HG03039 (cell line): ENCODE results near the gene HDGFL2.

Experiments
- ATAC-seq: cut with Tn5 transposase; IDR thresholded peaks from one replicate; pipeline ENCODE4 v1.9.1; 2021; ENCODE audit warnings: mild to moderate bottlenecking, moderate library complexity; ENCODE audit not compliant: unreplicated experiment

Gene HDGFL2

DNA sequence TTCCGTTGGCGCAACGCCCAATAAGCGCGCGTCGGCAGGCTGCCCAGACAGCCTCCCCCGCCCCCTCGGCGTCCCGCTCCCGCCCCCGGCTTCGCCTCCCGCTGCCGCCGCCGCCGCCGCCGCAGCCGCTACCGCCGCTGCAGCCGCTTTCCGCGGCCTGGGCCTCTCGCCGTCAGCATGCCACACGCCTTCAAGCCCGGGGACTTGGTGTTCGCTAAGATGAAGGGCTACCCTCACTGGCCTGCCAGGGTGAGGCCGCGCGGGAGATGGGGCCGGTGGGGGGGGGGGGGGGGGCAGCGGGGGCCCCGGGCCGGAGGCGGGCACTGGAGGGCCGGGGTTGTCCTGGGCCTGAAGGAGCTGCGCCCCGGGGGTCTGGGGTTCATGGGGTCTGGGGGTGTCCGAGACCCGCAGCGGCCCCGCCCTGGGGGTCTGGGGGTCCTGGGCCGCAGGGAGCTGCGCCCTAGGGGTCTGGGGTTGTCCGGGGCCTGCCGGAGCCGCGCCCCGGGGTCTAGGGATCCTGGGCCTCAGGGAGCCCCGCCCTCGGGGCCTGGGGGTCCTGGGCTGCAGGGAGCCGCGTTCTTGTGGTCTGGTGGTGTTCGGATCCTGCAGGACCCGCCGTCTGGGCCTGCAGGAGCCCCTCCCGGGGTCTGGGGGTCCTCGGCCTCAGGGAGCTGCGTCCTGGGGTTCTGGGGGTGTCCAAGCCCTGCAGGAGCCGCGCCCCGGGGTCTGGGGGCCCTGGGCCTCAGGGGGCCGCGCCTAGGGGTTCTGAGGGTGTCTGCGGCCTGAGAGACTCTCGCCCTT is at the start of gene HDGFL2:
HDGFL2 (plus strand) TSS at position 124 of the 801 bp plus-strand sequence; CDS start at position 178, 54 bp downstream.
- ATAC-seq, result no peak

DNA sequence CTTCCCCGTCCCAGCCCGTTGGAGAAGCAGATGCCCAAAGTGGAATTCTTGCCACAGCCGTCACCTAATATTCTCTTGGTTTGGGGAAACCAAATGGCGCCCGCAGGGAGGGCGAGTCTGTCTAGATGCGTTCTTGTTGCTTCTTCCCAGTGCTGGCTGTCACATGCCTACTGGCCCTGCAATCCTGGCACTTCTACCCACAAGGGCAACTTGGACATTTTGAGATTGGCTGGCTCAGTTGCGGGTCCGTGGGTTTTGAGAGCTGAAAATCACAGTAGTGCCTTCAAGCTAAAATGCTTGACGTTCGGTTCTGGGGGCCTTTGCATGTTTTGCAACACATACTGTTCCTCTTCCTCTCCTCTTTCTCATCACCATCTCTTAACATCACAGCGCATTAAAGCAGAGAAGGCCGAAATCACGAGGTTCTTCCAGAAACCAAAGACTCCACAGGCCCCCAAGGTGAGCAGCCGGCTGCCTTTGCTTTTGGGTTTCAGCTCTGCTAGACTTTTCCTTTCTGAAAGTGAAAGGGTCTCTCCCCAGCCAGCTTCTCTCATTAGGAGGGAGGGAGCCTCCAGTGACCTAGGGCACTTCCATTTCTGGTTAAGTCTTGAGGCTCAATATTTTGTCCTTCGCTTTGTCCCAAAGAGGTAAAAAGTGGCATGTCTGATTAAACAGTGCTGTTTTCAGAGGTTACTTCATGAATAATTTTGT is 48.5 kb upstream of the HDGFL2 start:
- no peak for ATAC-seq

DNA sequence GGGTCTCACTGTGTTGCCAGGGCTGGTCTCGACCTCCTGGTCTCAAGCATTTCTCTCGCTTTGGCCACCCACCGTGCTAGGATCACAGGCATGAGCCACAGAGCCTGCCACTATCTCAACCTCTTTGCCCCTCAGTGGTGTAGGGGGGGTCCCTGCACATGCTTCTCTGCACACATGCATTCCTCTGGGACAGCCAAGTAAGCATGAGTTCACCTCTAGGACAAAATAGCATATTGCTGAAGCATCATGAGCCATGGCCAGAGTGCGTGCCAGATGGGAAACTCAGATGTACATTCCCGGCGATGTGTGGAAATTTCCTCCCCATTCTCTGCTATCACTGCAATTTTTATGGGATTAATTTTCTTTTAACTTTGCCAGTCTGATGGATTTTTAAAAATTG is 46.6 kb upstream of the HDGFL2 start:
- ATAC-seq, result no peak

DNA sequence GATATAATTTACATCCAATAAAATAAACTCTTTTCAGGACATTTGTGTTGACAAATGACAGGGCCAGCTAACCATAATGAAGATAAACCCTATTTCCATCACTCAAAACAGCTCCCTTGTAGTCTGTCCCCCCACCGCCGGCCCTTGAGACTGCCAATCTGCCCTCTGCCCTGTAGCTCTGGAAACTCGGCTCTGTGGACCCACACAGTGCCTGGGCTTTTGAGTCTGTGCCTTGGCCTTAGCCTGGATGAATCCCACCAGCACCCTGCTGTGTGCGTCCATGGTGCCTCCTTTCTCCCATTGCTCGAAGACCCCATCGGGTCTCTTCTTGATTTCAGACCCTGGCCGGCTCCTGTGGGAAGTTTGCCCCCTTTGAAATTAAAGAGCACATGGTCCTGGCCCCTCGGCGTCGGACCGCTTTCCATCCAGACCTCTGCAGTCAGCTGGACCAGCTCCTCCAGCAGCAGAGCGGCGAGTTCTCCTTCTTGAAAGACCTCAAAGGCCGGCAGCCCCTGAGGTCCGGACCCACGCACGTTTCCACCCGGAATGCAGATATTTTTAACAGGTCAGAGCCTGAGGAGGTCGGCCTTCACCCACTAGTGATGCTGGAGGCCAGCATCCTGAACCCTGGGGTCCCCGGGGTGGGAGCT is 43.6 kb upstream of the HDGFL2 start:
- no peak for ATAC-seq

DNA sequence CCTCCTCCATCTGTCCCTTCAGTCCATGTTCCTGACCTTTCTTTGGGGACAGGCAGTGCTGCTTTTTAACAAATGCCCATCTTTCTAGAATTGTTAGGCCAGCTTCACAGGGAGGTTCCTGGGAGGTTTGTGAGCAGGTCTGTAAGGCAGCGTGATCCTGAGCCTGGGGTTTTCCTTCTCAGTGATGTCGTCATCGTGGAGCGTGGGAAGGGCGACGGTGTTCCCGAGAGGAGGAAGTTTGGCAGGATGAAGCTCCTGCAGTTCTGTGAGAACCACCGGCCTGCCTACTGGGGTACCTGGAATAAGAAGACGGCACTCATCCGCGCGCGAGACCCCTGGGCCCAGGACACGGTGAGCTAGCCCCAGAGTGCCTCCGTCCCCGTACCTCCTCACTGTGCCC is 42.8 kb upstream of the HDGFL2 start:
- ATAC-seq, result no peak

DNA sequence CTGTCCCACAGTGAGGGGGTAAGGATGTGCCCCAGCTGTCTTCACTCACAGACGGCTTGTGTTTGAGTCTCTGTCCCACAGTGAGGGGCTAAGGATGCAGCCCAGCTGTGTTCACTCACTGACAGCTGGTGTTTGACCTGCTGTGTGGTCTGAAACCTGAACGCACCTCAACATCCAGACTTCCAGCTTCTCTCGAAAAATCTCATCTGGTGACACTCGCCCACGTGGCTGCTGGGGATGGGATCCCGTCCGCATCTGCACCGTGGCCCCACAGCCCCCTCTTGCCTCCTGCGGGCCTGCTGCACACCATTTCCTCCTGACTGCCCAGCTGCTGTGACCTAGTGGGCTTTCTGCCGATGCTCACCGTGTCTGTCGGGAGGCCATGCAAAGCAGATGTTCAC is 42.3 kb upstream of the HDGFL2 start:
- ATAC-seq, result no peak

DNA sequence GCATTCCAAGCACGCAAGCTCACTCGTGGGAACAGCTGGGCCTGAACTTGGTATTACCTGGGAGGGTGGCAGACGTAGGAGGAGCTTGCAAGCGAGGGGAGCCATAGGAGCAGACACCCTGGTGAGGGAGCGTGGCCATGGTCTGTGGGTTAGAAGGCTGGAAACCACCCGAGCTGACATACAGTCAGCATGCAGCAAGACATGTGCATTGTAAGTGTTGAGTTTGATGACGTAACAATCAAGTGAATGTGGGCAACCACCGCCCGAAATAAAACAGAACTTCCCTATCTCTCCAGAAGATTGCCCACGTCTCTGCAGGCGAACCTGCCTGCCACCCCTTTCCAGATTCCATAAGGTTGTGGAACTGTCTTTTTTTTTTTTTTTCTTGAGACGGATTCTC is 41.3 kb upstream of the HDGFL2 start:
- no peak for ATAC-seq

DNA sequence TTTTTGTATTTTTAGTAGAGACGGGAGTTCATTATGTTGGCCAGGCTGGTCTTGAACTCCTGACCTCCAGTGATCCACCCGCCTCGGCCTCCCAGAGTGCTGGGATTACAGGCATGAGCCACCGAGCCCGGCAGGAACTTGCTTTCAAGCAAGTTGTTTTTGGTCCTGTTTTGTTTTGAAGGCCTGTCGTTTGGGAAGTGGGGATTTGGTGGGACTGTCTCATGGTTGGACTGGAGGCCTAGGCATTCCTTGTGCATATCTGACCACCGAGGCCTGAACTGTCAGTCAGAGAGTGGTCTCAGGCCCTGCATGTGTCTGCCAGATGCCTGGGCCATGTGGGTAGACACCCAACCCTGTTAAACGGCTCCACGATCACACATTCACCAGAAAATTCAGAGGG is 40.8 kb upstream of the HDGFL2 start:
- ATAC-seq, result no peak

DNA sequence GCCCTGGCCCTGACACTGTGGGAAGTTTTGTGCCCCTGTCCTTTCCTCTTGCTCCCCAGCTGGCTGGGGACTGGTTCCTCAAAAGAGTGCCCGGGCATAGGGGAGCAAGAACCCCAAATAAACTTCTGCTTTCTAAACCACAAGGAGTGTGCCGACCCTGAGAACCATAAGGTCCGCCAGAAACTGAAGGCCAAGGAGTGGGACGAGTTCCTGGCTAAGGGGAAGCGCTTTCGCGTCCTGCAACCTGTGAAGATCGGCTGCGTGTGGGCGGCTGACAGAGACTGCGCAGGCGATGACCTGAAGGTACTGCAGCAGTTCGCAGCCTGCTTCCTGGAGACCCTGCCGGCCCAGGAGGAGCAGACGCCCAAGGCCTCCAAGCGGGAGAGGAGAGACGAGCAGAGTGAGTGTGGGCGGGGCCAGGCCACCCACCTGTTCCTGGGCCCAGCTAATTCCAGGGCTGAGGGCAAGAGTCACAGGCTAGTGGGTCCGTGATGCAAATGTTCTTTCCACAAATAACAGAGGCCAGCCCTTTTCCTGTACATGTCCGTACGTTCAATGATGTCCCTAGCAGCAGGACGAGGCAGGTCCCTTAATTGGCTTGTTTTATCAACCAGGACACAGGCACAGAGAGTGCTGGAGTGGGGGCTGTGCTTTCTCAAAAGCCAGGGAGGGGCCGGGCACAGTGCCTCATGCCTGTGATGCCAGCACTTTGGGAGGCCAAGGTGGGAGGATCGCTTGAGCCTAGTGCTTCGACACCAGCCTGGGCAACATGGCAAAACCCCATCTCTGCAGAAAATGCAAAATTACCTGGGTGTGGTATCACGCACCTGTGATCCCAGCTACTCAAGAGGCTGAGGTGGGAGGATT is 40.1 kb upstream of the HDGFL2 start:
- ATAC-seq, result no peak

DNA sequence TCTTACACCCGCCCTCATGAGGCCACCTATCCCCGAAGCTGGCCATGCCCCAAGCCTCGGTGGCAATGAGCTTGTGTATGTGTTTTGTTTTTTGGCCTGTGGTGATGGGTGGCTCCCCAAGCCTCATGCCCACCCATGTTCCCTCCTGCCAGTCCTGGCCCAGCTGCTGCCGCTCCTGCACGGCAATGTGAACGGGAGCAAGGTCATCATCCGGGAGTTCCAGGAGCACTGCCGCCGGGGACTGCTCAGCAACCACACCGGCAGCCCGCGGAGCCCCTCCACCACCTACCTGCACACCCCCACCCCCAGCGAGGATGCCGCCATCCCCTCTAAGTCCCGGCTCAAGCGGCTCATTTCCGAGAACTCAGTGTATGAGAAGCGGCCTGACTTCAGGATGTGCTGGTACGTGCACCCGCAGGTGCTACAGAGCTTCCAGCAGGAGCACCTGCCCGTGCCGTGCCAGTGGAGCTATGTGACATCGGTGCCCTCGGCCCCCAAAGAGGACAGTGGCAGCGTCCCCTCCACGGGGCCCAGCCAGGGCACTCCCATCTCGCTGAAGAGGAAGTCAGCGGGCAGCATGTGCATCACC is 39.1 kb upstream of the HDGFL2 start:
- no peak for ATAC-seq

DNA sequence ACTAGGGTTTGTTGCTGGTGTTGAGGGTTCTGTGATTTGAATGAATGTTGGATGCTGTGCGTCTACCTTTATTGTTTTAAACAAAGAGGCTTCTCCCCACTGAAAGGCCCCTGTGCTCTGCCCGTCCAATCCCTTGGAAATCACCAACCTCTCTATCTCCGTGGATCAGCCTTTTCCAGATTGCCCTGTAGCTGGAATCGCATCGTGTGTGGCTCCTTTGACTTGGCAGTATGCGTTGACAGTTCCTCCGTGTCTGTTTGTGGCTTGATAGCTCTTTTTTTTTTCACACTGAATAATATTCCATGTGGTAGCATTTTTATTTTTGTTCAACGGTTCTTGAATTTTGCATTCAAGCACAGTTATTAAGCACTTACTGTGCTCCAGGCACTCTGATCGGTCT is 37.7 kb upstream of the HDGFL2 start:
- ATAC-seq, result no peak

DNA sequence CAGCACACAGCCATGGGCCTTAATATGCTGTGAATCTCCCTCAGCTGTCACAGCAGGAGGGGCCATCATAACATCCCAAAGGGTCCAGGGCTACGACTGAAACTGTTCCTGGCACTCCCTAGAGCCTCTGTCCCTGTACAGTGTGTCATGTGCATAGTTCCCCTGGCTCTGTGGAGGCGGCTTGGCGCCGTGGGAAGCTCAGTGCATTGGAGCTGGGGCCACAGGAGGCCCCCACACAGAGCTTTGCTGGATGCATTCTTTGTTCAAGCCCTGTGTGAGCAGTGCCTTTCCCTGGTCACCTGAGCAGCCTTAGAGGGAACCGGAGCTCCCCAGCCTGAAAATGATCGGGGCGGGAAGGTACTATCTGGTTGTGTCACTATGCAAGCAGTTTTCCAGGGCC is 35.9 kb upstream of the HDGFL2 start:
- ATAC-seq, result no peak

DNA sequence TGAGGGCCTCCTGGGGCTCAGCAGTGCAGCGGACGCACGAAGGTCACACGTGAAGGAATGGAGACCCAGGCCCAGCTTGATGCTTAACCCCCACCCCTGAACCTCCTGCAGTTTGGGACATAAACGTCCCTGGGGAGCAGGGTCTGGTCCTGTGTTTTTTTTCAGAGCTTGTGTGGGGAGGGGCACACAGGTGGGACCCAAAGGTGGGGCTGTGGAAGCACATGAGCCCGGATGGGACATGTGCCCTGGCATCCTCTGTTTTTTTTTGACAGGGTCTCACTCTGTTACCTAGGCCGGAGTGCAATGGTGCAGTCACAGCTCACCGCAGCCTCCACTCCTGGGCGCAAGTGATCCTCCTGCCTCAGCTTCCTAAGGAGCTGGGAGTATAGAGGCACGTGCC is 35.0 kb upstream of the HDGFL2 start:
- ATAC-seq, result no peak

DNA sequence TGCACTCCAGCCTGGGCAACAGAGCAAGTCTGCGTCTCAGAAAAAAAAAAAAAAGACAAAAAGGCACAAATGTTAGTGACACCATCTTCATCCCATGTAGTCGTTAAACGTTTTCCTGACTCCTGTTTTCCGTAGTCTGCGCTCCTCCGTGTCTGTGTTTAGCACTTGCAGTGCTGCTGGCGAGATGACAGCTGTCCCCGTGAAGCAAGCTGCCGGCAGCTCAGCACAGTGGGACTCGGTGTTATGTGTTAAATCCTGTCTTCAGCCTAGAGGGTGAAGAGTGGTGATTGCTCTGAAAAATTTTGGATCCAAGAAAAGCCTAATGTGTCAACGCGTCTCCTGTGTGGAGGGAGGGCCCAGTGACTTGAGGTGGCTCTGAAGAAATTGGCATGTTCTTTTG is 32.9 kb upstream of the HDGFL2 start:
- no peak for ATAC-seq

DNA sequence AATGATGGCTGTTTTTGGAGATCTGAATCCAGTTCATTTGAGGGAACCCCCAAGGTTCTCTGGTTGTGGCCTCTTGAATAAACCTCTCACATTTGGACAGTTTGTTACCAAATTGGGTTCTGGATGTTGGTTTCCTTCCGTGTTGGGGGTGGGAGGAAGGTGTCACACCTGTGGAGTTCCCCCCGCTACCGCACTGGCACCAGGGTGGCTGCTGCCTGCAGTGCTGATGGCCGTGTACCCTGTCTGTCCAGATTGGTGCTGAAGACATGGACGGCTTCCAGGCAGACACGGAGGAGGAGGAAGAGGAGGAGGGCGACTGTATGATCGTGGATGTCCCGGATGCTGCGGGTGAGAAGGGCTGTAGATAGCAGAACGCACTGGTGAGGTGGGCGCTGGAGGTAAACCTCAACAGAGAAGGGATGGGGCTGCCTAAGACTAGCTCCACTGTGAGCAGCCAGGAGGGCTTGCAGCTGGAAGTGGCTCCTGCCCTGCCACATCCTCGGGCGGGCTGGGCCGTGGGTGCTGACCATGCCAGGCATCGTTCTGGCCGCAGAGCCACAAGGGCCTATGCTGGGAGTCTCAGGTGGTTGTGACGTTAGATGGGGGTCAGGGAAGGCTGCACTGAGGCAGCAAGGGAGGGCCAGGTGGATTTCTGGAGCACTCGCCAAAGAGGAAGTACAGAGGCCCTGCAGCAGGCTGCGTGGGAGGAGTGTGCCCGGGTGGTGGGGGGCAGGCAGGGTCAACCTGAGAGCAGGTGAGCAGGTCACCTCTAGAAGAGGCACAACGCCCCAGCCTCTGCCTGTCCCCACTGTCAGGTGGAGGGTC is 29.9 kb upstream of the HDGFL2 start:
- no peak for ATAC-seq

DNA sequence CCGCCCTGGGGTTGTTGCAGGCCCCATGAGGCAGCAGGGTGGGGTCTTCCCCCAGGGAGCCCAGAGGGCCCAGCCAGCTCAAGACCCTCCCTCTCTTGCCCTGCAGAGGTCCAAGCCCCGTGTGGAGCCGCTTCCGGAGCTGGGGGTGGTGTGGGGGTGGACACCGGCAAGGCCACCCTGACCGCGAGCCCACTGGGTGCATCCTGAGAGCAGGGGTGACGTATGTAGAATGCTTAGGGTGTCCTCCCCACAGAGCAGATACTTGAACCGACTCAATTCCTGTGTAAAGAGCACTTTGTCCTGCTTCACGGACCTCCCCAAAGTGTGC is 29.3 kb upstream of the HDGFL2 start:
- no peak for ATAC-seq

DNA sequence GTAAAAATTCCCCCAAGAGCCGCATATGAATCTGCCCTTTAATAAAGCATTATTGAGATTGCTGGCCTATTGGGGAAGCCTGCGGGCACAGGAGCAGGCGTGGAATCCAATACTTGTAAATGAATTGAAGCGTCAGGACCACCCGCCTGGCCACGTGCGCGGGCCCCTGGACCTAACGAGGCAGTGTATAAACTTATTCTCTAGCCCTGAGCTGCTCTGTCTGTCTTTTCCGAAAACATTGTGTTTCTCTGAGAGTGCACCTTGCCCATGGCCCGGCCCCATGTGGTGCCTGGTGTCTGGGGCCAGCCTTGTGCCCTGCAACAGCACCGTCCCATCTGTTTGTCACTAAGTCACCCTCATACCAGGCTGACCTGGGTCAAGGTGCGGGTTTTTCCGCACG is 28.9 kb upstream of the HDGFL2 start:
- no peak for ATAC-seq

DNA sequence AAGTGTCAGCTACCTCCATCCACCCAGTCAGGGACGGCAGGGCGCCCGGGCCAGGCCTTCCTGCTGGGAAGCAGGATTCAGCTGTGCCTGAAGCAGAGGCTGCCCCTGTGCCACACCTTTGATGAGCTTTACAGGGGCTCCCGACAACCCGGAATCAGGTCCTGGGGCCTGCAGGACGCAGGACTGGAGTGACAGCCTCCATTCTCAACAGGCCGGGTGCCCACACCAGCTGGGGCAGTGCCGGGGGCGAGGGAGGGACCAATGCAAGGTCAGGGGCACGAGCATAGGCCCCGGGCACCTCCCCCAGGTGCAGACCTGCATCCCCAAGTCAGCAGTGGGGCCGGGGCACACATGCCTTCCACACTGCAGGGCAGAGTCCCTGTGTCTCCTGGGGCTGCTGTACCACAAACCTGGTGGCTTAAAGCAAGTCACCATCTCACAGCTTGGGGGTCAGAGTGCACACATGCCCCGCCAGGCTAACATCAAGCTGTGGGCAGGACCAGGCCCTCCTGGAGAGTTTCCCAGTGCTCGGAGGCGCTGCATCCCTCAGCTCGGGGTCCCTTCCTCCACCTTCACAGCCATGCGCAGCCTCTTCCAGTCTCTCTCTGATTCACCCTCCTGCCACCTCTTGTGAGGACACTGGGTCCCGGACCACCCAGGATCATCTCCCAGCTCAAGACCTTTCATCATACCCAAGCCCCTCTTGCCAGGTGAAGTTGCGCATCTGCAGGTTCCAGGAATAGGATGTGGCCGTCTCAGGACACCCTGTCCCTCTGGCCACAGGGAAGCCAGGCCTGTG is 27.9 kb upstream of the HDGFL2 start:
- no peak for ATAC-seq
